Measurements from ENCODE around the gene RHOV.

DNA sequence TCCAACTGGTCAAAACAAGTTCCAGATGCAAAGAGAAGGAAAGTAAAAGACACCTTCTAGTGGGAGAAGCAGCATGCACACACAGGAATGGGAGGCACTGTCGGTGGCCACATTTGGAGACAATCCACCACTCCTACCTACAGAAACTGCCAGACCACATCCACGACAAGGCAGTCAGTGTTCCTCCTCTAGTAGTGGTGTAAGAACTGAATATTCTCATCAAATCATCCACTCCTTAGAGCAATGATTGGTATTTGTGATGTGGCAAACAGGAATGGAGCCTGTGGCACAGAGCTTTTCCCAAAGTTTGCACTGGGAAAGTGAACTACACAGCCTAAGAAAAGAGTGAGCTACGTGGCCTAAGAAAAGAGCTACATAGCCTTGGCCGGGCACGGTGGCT lies 35.3 kb downstream of the RHOV start:
- TF ChIP-seq, protein P1, sequence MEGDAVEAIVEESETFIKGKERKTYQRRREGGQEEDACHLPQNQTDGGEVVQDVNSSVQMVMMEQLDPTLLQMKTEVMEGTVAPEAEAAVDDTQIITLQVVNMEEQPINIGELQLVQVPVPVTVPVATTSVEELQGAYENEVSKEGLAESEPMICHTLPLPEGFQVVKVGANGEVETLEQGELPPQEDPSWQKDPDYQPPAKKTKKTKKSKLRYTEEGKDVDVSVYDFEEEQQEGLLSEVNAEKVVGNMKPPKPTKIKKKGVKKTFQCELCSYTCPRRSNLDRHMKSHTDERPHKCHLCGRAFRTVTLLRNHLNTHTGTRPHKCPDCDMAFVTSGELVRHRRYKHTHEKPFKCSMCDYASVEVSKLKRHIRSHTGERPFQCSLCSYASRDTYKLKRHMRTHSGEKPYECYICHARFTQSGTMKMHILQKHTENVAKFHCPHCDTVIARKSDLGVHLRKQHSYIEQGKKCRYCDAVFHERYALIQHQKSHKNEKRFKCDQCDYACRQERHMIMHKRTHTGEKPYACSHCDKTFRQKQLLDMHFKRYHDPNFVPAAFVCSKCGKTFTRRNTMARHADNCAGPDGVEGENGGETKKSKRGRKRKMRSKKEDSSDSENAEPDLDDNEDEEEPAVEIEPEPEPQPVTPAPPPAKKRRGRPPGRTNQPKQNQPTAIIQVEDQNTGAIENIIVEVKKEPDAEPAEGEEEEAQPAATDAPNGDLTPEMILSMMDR (optimal IDR thresholded peaks at IDR 0.05 in 1 of 3, IDR thresholded peaks at IDR 0.05 in 1 of 3, conservative IDR thresholded peaks at IDR 0.05 in 1 of 3; ENCODE audit: extremely low read depth in 1 of 3, insufficient read depth in 2 of 3, low read length in 3 of 3): no peak
- no peak for TF ChIP-seq EZH2 (IDR thresholded peaks at IDR 0.05; ENCODE audit: low read length)

Data from keratinocyte (primary cell).